Chondrocyte (in vitro differentiated cells): ENCODE measurements around the gene C9orf50. TPM values are rescaled to one million over a fixed set of nuclear protein-coding genes. Genes with fewer than 3 reads are reported as not detected.

Source experiments
- DNase-seq: peaks from one replicate; pipeline ENCODE4 v3.0.0; 2021; ENCODE audit warnings: mixed read lengths, low spot score
- H3K27ac Mint-ChIP-seq: one replicate; pipeline ENCODE4 v1.8.0; 2021; ENCODE audit warnings: mild to moderate bottlenecking, moderate library complexity, mixed read lengths; ENCODE audit not compliant: unreplicated experiment
- H3K27me3 Mint-ChIP-seq: 2 replicates; pipeline ENCODE4 v1.8.0; 2021; ENCODE audit warnings: low read depth, mixed read lengths
- H3K36me3 Mint-ChIP-seq: 2 replicates; pipeline ENCODE4 v1.8.0; 2021; ENCODE audit warnings: low read depth, mixed read lengths
- H3K4me1 Mint-ChIP-seq: 2 replicates; pipeline ENCODE4 v1.8.0; 2021; ENCODE audit warnings: low read depth, mild to moderate bottlenecking, mixed read lengths
- H3K4me3 Mint-ChIP-seq: one replicate; pipeline ENCODE4 v1.8.0; 2021; ENCODE audit warnings: mild to moderate bottlenecking, moderate library complexity, mixed read lengths; ENCODE audit not compliant: unreplicated experiment
- H3K9me3 Mint-ChIP-seq: 2 replicates; pipeline ENCODE4 v1.8.0; 2021; ENCODE audit warnings: low read depth, mixed read lengths
- CTCF ChIP-seq: fragments of 200-600 bp; sonication (generic); IDR thresholded peaks from 2 replicates; pipeline ENCODE4 v1.5.0; 2021; ENCODE audit warnings: antibody characterized with exemption, mild to moderate bottlenecking, moderate library complexity
- total RNA-seq: library from RNA; stranded (reverse); gene quantifications from 3 replicates; pipeline ENCODE4 v1.2.1, GENCODE V29; 2021

Gene C9orf50
- total RNA-seq, 1 donor from 2014 or later = 0.30 TPM

DNA sequence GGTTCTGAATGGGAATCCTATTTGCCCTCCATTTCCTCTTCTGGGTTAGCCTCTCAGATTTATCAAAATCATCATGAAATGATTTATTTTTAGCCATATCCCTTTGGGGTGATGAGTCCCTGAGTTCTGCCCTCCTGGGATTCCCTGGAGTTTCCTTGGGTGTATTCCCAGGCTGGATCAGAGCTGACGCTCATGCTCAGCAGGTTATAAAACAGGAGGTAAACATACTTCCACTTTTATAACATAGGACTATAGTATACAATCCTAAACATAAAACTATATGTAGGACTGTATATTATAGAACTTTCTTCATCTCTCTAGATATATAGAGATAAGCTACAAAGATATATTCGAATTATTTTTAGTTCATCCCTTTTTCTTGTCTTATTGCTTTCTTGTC is 40.1 kb upstream of the C9orf50 start:
- no peak for TF ChIP-seq CTCF
- no peak overlapping the region for H3K27ac Mint-ChIP-seq
- H3K9me3 Mint-ChIP-seq = no peaks in the 10 kb centered on the region
- peaks cover 12% of the 10 kb centered on the region for H3K4me1 Mint-ChIP-seq
- no peak for DNase-seq
- H3K36me3 Mint-ChIP-seq = no peaks in the 10 kb centered on the region
- no peak overlapping the region for H3K4me3 Mint-ChIP-seq
- peaks cover 2% of the 10 kb centered on the region for H3K27me3 Mint-ChIP-seq

GRCh38 chr9:129656795-129657390 is 36.0 kb upstream of the C9orf50 start:
- H3K36me3 Mint-ChIP-seq = no peaks in the 10 kb centered on the region
- H3K4me1 Mint-ChIP-seq = peaks cover 8% of the 10 kb centered on the region
- H3K27ac Mint-ChIP-seq = no peak overlapping the region
- no peak for DNase-seq
- no peaks in the 10 kb centered on the region for H3K27me3 Mint-ChIP-seq
- no peak overlapping the region for H3K4me3 Mint-ChIP-seq
- TF ChIP-seq CTCF = no peak
- H3K9me3 Mint-ChIP-seq = no peaks in the 10 kb centered on the region

- no peak overlapping the region for H3K27ac Mint-ChIP-seq
- TF ChIP-seq CTCF = no peak
- no peaks in the 10 kb centered on the region for H3K27me3 Mint-ChIP-seq
- no peak overlapping the region for H3K4me3 Mint-ChIP-seq
- H3K9me3 Mint-ChIP-seq = no peaks in the 10 kb centered on the region
- no peak for DNase-seq
- peaks cover 8% of the 10 kb centered on the region for H3K4me1 Mint-ChIP-seq
- no peaks in the 10 kb centered on the region for H3K36me3 Mint-ChIP-seq
These were observed 34.8 kb upstream of the C9orf50 start for GRCh38 chr9:129655696-129656095.

DNA sequence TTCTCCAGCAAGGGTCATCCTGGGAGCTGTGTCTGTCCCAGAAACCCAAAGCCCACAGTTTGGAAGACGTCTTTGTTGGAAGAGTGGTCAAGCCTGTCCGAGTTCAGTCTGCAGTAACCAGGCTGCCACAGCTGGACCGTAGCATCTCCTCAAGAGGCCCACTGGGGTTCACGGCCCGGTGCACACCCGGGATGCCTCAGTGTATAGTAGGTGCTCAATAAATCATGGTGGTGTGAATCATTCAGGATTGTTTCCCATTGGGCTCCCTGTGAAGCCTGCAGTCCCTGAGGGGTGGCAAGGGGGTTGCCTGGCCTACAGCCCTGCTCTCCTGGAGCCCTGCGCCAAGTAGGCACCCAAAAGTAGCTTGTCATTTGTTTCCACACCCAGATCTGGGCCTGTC is 34.3 kb upstream of the C9orf50 start:
- DNase-seq = no peak
- H3K36me3 Mint-ChIP-seq = no peaks in the 10 kb centered on the region
- TF ChIP-seq CTCF = no peak
- H3K27ac Mint-ChIP-seq = no peak overlapping the region
- H3K4me3 Mint-ChIP-seq = no peak overlapping the region
- H3K27me3 Mint-ChIP-seq = peaks cover 1% of the 10 kb centered on the region
- H3K9me3 Mint-ChIP-seq = no peaks in the 10 kb centered on the region
- peaks cover 10% of the 10 kb centered on the region for H3K4me1 Mint-ChIP-seq

DNA sequence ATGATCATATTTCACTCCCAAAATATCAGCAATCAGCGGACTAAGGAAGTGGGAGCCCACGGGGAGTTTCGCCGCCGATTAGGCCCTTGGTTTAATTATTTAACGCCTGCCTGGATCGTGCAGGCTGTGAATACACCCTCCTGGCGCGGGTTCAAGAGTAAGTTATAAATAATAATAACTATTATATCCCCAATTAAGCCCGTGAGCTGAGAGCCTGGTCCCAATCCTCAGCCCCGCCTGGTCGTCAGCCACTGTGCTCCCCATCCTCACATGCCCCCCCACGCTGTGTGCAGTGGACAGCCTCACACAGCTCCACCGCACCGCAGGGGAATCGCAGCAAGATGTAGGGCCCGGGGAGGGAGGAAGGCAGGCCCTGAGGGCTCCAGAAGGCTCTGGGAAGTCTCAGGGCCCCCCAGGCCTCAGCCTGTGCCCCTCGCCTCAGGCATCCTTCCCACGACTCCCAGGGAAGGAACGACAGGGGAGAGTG is 33.7 kb upstream of the C9orf50 start:
- no peaks in the 10 kb centered on the region for H3K9me3 Mint-ChIP-seq
- no peaks in the 10 kb centered on the region for H3K36me3 Mint-ChIP-seq
- no peak for DNase-seq
- no peak for TF ChIP-seq CTCF
- peaks cover 12% of the 10 kb centered on the region for H3K4me1 Mint-ChIP-seq
- peaks cover 2% of the 10 kb centered on the region for H3K27me3 Mint-ChIP-seq
- no peak overlapping the region for H3K27ac Mint-ChIP-seq
- no peak overlapping the region for H3K4me3 Mint-ChIP-seq
